Esophagus muscularis mucosa (tissue), 4 donors: Measurements from ENCODE around the gene SGTA. TPM values are rescaled to one million over a fixed set of nuclear protein-coding genes. Genes with fewer than 3 reads are reported as not detected.

ENCODE experiments used
- DNase-seq: peaks from one replicate; pipeline ENCODE4 v3.0.0-alpha.2; 2017; ENCODE audit errors: extremely low spot score
- H3K27ac ChIP-seq, 4 donors: fragments of 200-600 bp; sonication (generic); replicated peaks in 1 of 4; 1 replicate in 3 of 4; 2 replicates in 1 of 4; pipeline ENCODE4 v1.5.1; 2016 to 2019; ENCODE audit warnings: mild to moderate bottlenecking in 1 of 4
- H3K27me3 ChIP-seq, 4 donors: fragments of 200-600 bp; sonication (generic); one replicate each; pipeline versions ENCODE4 v1.5.1 to v1.6.0; 2016 to 2019
- H3K36me3 ChIP-seq, 4 donors: fragments of 200-600 bp; sonication (generic); one replicate each; pipeline ENCODE4 v1.5.1; 2016 to 2019
- H3K4me1 ChIP-seq, 4 donors: fragments of 200-600 bp; sonication (generic); one replicate each; pipeline ENCODE4 v1.5.1; 2016 to 2019
- H3K4me3 ChIP-seq, 4 donors: fragments of 200-600 bp; sonication (generic); 1 replicate in 2 of 4; 2 replicates in 2 of 4; pipeline ENCODE4 v1.5.1; 2016 to 2019; ENCODE audit warnings: mild to moderate bottlenecking in 4 of 4, moderate library complexity in 1 of 4
- H3K9me3 ChIP-seq, 4 donors: fragments of 200-600 bp; sonication (generic); 1 replicate in 3 of 4; 2 replicates in 1 of 4; pipeline ENCODE4 v1.5.1; 2016 to 2019
- CTCF ChIP-seq, 3 experiments: fragments of 200-600 bp in 2 of 3; fragments of 450-650 bp in 1 of 3; sonication (generic) in 2 of 3; IDR thresholded peaks; one replicate each; pipeline ENCODE4 v1.5.1; 2017 to 2019; ENCODE audit warnings: antibody characterized with exemption in 3 of 3, mild to moderate bottlenecking in 2 of 3, moderate library complexity in 1 of 3
- EP300 ChIP-seq: sonication (generic); formaldehyde crosslinking; IDR thresholded peaks from one replicate; pipeline ENCODE4 v1.6.1; 2017; ENCODE audit warnings: antibody characterized with exemption
- POLR2A ChIP-seq: fragments of 450-650 bp; IDR thresholded peaks from one replicate; pipeline ENCODE4 v1.6.1; 2017; ENCODE audit warnings: antibody characterized with exemption, moderate library complexity, mild to moderate bottlenecking, low read depth
- POLR2AphosphoS5 ChIP-seq, 2 donors: sonication (generic); formaldehyde crosslinking; IDR thresholded peaks; one replicate each; pipeline ENCODE4 v1.6.1; 2017; ENCODE audit warnings: antibody characterized with exemption in 2 of 2
- WGBS: methylation state at CpG from one replicate; pipeline ENCODE4 v1.1.5; 2018; 5-methylcytosine and 5-hydroxymethylcytosine counted together
- intact Hi-C: fragments of 100-400 bp; cut with DNase I; formaldehyde crosslinking; loops from one replicate; pipeline ENCODE4 v1.15.1; 2023
- total RNA-seq, 4 donors: library from RNA; depleted of rRNA; stranded (reverse); fragments of >200 nt; gene quantifications; one replicate each; pipeline versions ENCODE4 v1.1.0 to v1.2.1, GENCODE V29; 2016

SGTA gene, protein sequence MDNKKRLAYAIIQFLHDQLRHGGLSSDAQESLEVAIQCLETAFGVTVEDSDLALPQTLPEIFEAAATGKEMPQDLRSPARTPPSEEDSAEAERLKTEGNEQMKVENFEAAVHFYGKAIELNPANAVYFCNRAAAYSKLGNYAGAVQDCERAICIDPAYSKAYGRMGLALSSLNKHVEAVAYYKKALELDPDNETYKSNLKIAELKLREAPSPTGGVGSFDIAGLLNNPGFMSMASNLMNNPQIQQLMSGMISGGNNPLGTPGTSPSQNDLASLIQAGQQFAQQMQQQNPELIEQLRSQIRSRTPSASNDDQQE
- 10 to 100 TPM; 53.6 to 71.2 (median 59.2) TPM for total RNA-seq

DNA sequence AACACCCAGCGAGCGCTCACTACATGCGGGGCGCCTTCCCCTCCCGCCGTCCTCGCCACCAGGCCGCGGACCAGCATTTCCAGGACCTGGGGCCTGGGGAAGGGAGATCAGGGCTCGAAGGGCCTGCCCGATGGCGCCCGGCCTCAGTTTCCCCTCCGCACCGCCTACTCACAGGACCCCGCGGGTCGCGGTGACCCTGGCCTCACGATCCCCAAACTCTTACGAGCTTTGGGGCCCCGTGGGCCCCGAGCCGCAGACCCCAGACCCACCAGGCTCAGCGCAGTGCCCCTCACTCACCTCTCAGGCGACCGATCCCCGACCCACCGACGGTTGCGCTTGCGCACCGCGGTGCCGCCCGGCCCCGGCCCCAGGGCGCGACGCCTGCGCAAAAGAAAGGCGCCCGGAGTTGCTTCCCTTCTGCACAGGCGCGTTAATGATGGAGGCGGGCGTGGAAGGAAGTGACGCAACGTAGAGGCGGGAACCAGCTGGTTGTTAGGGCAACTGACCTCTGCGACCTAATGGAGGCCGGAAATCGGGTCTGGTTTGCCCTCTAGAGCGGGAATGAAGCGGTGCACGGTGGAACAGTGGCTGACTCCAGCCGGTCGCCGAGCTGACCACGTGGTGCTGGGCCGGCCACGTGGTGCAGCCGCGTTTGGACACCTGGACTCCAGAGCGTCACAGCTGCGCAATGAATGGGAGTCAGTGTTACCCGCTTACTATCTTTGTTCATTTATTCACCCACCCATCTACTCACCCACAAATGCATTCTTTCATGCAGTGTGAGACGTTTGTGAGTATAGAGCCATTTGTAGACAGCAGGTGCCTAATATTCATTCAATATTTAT, at the start of gene SGTA:
SGTA (minus strand) TSS at position 338 of the 845 bp plus-strand sequence. CDS start 14,205 bp downstream, outside the sequence.
- Histone ChIP-seq H3K9me3 (no peaks in the 10 kb centered on the region), H3K4me1 (peaks cover 63 to 84% (median 71%) of the 10 kb centered on the region in 4 donors), H3K27ac (peak within 1 kb of the TSS; percentile 93 to 98 (median 97)), H3K36me3 (peaks cover 0 to 7% (median 2%) of the 10 kb centered on the region in 4 donors), H3K27me3 (no peaks in the 10 kb centered on the region), H3K4me3 (peak within 1 kb of the TSS; percentile 91 to 100 (median 99))
- intact Hi-C loops = no loop called here
- 4% methylated on average over 34 of the region's 68 CpGs for WGBS
- TF ChIP-seq POLR2AphosphoS5 (IDR thresholded peaks at IDR 0.05) (peak; percentile 95), POLR2A (peak; percentile 75), EP300 (no peak), CTCF (IDR thresholded peaks at IDR 0.05) (peak; percentile 37 to 67 (median 47))
- peak; percentile 100 for DNase-seq

GRCh38 chr19:2827840-2828489, 44.9 kb upstream of the SGTA start:
- no peaks in the 10 kb centered on the region for H3K4me1 ChIP-seq
- WGBS = 96% methylated on average over 13 of the region's 13 CpGs
- no peak for DNase-seq
- TF ChIP-seq POLR2AphosphoS5 (IDR thresholded peaks at IDR 0.05) (no peak), EP300 (no peak), POLR2A (no peak), CTCF (IDR thresholded peaks at IDR 0.05) (no peak)
- intact Hi-C loops = no loop called here
- no peak overlapping the region for H3K4me3 ChIP-seq
- H3K27ac ChIP-seq = no peak overlapping the region
- peaks cover 0 to 34% (median 15%) of the 10 kb centered on the region in 4 donors for H3K9me3 ChIP-seq
- no peaks in the 10 kb centered on the region for H3K27me3 ChIP-seq
- peaks cover 11 to 73% (median 52%) of the 10 kb centered on the region in 4 donors for H3K36me3 ChIP-seq

GRCh38 chr19:2827022-2827421, 43.9 kb upstream of the SGTA start:
- Histone ChIP-seq H3K4me1 (no peaks in the 10 kb centered on the region), H3K4me3 (no peak overlapping the region), H3K9me3 (peaks cover 0 to 24% (median 6%) of the 10 kb centered on the region in 4 donors), H3K27ac (no peak overlapping the region), H3K27me3 (no peaks in the 10 kb centered on the region), H3K36me3 (peaks cover 2 to 66% (median 44%) of the 10 kb centered on the region in 4 donors)
- intact Hi-C loops = no loop called here
- no peak for DNase-seq
- 100% methylated on average over 2 of the region's 2 CpGs for WGBS
- TF ChIP-seq EP300 = no peak
- no peak for TF ChIP-seq POLR2A
- TF ChIP-seq POLR2AphosphoS5 (IDR thresholded peaks at IDR 0.05) = no peak
- TF ChIP-seq CTCF (IDR thresholded peaks at IDR 0.05) = no peak

GRCh38 chr19:2824129-2824528, 41.1 kb upstream of the SGTA start:
- Histone ChIP-seq H3K4me3 (no peak overlapping the region), H3K36me3 (peaks cover 0 to 48% (median 36%) of the 10 kb centered on the region in 4 donors), H3K27ac (no peak overlapping the region), H3K4me1 (peaks cover 3 to 20% (median 18%) of the 10 kb centered on the region in 4 donors), H3K9me3 (peaks cover 0 to 4% (median 0%) of the 10 kb centered on the region in 4 donors), H3K27me3 (no peaks in the 10 kb centered on the region)
- DNase-seq = no peak
- WGBS = 61% methylated on average over 3 of the region's 8 CpGs
- TF ChIP-seq POLR2AphosphoS5 (IDR thresholded peaks at IDR 0.05) (no peak), POLR2A (no peak), EP300 (no peak), CTCF (IDR thresholded peaks at IDR 0.05) (no peak)
- intact Hi-C loops = no loop called here
